HG03342 (cell line): ENCODE data around the gene AK6.
"Not testable (repeated sequence)": the region's sequence is repeated elsewhere in the genome, so short reads cannot be mapped to it uniquely, and the experiment has no call there.

Experiments used
- ATAC-seq: cut with Tn5 transposase; IDR thresholded peaks from one replicate; pipeline ENCODE4 v1.9.1; 2021; ENCODE audit warnings: mild to moderate bottlenecking, moderate library complexity; ENCODE audit not compliant: unreplicated experiment

AK6 gene

GRCh38 chr5:69341520-69342161, 27.7 kb downstream of the AK6 start:
- ATAC-seq: no peak

- ATAC-seq: no peak
These were observed 33.9 kb downstream of the AK6 start for GRCh38 chr5:69335341-69335935.

- peak; percentile 63 for ATAC-seq
These were observed 34.5 kb downstream of the AK6 start for GRCh38 chr5:69334793-69335268.

GRCh38 chr5:69333668-69334315, 35.5 kb downstream of the AK6 start:
- not testable (repeated sequence) for ATAC-seq

GRCh38 chr5:69331528-69332445, 37.5 kb downstream of the AK6 start:
- no peak for ATAC-seq

- ATAC-seq: no peak
These were observed 39.3 kb downstream of the AK6 start for GRCh38 chr5:69329905-69330489.

- ATAC-seq: no peak
These were observed 43.0 kb downstream of the AK6 start for GRCh38 chr5:69326365-69326764.

- ATAC-seq: no peak
These were observed 51.9 kb downstream of the AK6 start for GRCh38 chr5:69317391-69317790.

GRCh38 chr5:69315972-69316371, 53.3 kb downstream of the AK6 start:
- no peak for ATAC-seq

- no peak for ATAC-seq
These were observed 55.9 kb downstream of the AK6 start for GRCh38 chr5:69313428-69313827.

GRCh38 chr5:69312459-69313160, 56.7 kb downstream of the AK6 start:
- no peak for ATAC-seq

GRCh38 chr5:69309380-69309779, 59.9 kb downstream of the AK6 start:
- ATAC-seq: no peak

GRCh38 chr5:69308046-69308553, 61.2 kb downstream of the AK6 start:
- no peak for ATAC-seq

GRCh38 chr5:69305512-69305911, 63.8 kb downstream of the AK6 start:
- ATAC-seq: no peak
